ENCODE results near the gene MPPE1.

DNA sequence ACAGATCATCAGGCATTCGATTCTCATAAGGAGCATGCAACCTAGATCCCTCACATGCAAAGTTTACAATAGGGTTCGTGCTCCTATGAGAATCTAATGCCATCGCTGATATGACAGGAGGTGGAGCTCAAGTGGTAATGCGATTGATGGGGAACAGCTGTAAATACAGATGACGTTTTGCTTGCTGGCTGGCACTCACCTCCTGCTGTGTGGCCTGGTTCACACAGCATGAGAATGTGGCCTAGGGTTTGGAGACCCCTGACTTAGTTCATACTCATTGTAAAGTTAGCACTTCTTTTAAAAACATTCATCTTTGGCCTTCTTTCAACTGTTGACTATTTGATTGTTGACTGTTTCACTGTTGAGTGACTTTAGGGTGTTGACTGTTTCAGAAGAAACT, 65.6 kb downstream of the MPPE1 start:
- TF ChIP-seq, protein P1, sequence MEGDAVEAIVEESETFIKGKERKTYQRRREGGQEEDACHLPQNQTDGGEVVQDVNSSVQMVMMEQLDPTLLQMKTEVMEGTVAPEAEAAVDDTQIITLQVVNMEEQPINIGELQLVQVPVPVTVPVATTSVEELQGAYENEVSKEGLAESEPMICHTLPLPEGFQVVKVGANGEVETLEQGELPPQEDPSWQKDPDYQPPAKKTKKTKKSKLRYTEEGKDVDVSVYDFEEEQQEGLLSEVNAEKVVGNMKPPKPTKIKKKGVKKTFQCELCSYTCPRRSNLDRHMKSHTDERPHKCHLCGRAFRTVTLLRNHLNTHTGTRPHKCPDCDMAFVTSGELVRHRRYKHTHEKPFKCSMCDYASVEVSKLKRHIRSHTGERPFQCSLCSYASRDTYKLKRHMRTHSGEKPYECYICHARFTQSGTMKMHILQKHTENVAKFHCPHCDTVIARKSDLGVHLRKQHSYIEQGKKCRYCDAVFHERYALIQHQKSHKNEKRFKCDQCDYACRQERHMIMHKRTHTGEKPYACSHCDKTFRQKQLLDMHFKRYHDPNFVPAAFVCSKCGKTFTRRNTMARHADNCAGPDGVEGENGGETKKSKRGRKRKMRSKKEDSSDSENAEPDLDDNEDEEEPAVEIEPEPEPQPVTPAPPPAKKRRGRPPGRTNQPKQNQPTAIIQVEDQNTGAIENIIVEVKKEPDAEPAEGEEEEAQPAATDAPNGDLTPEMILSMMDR (IDR thresholded peaks at IDR 0.05): no peak
- no peak for TF ChIP-seq POLR2A (IDR thresholded peaks at IDR 0.05)

Data from body of pancreas (tissue), 4 donors.